HUDEP-2 (cell line): Measurements from ENCODE around the gene OR10K1.

Experiments used
- DNase-seq, 76 experiments: peaks; one replicate each; lab custom pipeline; 2025; ENCODE audit not compliant: unreplicated experiment in 76 of 76; lab: John Stamatoyannopoulos, UW

The OR10K1 gene

DNA sequence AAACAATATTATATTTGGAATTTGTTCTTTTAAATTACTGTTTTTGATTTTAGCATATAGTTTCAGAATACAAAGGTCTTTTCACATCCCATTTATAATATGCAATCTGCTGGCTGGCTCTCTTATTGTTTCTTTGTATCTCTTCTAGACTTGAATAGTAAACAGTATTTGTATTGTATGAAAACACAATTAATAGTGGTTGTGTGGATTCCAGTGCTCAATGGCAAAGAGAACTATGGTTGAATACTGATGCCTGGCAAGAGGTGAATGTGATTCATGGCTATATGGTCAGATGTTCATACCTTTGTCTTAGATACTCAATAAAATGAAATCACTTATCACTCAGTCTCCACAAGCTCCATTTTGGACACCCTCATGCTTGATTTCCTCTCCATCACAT lies 55.3 kb downstream of the OR10K1 start:
- DNase-seq: no peak
